GM19395 (cell line): ENCODE data around the gene COL27A1.
"Not testable (repeated sequence)": the region's sequence is repeated elsewhere in the genome, so short reads cannot be mapped to it uniquely, and the experiment has no call there.

Experiments
- ATAC-seq: cut with Tn5 transposase; IDR thresholded peaks from one replicate; pipeline ENCODE4 v1.9.1; 2021; ENCODE audit warnings: mild to moderate bottlenecking, moderate library complexity; ENCODE audit not compliant: unreplicated experiment

COL27A1 gene

DNA sequence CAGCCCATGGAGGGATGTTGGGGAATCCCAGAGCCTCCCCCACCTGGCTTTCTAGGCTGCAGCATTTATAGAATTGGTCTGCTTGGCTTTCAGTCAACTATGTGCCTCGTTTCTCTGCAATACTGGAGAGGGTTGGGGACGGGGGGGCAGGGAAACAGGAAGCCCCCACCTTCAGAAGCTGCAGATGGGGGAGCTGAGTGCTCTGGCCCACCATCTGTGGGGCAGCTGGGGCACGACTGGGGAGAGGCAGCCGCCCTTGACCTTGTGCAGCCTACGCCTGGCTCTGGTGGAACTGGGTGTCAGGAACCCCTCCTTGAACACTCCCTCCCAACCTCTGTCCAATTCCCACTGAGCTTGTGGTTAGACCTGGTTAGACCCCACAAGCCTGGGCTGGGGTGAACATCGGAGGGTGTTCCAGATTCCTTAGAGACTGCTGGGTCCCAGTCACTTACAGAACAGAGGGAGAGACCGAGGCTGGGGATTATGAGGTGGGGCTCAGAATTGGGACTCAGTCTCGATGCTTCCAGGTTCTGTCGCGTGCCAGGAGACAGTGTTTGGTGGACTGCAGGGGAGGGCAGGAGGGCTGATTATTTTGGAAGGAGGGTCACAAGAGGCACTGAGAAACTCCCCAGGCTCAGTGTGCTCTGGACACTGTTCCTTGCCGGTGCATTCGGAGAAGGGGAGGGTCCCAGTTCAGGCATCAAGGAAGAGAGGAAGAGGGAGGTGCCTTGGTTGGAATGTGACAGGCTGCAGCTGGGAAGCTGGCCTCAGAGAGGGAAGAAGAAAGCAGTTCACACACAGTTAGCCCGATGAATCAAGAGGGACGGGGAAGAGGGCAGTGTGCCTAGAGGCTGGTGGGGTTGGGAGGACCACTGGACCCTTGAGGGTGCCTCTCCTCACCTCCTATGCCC, 25.6 kb downstream of the COL27A1 start:
- ATAC-seq = no peak

- no peak for ATAC-seq
Measured at GRCh38 chr9:114181607-114182409, 26.5 kb downstream of the COL27A1 start.

DNA sequence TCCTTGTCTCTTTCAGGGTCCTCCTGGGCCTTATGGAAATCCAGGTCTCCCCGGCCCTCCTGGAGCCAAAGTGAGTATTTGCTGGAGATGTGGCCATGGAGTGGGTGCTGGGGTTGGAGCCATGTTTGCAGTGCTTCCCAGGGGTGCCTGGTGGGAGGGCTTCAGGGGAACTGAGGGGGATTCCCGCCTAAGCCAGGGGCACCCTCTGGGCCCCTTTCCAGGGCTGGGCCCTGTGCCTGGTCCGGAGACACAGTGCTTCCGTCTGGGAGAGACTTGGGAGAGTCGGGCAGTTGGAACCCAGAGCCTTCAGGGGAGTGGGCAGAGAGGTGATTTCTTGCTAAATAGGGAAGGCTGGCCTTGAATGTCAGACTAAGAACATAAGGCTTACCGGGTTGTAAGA, 27.7 kb downstream of the COL27A1 start:
- ATAC-seq = no peak

- ATAC-seq = no peak
Measured at GRCh38 chr9:114184071-114184470, 28.7 kb downstream of the COL27A1 start.

DNA sequence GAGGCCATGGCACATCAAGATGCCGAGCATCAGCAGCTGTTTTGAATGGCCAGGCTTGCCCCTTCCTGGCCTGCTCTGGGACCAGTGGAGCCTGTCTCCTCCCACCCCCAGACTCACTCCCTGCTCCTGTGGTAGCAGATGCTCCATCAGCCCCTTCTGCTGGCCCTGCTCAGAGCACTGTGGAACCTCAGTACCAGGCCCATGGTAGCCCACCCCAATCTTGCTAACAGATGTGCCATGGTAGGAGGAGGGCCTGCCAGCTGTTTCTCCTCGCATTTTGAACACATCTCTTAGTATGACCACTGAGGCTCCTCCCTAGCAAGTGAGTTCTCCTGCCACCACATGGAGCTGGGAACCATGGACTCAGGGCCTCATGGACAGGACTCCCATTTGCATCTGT, 29.5 kb downstream of the COL27A1 start:
- no peak for ATAC-seq

DNA sequence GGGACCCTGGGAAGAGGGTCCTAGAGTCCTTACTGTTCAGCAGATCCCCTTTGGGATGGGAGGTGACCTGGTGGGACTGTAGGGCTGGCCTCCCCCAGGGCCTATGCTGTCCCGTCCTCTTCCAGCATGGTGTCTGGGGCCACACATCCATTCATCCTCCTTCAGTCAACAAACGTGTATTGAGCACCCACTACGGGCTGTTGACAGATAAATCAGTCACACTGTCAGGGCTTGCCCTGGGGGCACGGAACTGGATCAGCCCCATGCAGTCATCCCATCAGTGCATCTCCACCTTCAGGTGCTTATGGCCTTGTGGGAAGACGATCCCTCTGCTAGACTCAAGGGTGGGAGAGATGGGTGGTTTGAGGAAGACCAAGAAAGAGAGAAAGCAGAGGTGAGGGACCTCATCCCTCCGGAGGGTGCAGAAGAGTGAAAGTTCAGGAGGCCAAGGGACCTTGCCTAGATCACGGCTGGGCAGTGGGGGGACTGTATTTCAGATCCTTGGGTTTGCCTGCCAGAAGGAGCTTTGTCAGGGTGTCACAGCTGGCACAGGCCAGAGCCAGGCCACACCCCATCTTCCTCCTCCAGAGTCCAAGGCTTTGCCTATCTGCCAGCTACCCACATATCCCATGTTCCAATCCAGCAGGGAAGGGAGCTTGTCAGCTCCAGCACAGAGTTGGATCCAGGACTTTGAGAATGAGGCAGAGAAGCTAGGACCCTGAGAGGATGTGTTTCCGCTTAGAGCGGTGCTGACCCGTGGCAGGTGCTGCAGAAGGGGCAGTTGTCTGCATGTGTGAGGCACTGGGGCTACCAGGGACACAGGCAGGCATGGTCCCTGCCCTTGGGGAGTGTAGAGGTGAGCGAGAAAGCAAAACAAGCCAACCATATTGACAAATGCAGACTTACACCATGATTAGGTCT, 30.5 kb downstream of the COL27A1 start:
- ATAC-seq = no peak

DNA sequence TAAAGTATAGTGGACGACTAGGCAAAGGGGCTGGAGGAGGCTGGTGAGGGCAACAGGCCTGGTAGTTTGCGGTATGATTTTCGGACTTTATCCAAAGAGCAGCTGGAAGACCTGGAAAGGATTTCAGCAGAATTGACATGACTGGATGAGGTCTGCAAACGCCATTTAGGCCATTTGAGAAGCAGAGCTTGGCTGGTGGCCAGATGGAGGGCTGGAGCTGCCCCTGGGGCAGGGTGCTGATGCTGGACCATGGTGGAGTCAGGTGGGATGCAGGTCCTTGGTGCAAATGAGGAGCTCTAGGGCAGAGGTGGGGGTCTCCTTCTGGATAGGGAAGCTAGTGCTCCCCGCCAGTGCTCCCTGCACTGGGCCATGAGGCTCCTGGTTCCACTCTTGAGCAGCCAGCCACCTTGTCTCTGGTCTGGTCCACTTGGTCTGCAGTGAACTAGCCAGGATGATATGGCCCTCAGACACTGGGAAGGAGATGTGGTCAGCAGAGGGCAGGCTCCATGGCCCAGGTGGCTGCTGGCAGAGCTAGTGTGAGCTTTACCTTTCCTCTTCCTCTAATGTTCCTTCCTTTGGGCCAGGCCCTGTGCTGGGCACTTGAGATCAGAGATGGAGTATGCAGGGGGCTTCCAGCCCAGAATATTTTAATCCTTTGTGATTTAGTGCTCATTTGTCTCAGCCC, 31.4 kb downstream of the COL27A1 start:
- no peak for ATAC-seq

DNA sequence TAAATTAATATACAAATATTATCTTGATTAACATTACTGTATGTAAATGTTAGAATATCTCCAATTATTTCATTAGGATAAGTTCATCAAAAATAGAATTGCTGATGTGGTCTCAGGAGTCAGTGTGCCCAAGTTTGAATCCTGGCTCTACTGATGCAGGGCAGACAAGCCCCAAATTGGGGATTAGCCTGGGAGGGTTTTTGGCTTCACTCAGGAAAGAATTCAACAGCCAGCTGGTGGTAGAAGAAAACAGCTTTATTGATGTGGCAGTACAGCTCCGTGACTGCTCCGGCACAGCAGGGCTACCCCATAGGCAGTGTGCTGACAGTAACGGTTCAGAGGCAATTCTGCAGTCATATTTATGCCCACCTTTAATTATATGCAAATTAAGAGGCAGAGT, 32.5 kb downstream of the COL27A1 start:
- no peak for ATAC-seq

DNA sequence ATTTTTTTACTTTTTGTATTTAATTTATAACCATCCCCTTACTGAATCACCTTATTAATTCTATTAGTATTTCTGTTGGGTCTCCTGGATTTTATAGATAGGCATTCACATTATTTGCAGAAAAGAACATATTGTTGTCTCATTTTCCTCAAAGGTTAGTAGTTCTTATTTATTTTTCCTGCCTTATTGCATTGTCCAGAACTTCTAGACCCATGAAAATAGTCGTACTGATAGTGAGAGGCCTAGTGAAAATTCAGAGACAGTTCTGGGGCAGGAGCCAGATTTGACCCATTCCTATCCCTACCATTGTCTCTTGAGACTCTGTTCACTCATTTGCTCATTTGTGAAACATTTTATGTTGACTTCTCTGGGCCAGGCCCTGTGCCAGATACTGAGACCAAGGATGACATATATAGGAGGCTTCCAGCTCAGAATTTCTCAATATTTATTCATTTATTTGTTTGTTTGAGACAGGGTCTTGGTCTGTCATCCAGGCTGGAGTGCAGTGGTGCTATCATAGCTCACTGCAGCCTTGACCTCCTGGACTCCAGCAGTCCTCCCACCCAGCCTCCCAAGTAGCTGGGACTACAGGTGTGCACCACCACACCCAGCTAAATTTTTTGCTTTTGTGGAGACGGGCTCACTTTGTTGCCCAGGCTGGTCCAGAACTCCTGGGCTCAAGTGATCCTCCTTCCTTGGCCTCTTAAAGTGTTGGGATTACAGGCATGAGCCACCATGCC, 34.7 kb downstream of the COL27A1 start:
- ATAC-seq = no peak

DNA sequence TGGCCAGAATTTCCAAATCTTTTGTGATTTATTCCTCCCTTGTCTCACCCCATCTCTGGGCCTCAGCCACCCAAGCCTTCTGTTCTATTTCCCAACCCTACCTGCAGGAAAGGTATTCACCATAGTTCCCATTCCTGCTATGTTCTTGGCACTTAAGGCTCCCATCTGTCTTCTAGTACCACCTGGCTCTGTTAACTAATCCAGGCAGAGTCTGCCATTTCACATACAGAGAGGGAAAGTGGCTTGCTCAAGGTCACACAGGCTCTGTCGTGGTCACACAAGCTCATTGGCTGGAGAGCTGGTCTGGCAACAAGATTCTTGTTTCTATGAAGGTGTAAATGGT, 35.2 kb downstream of the COL27A1 start:
- ATAC-seq = no peak

- not testable (repeated sequence) for ATAC-seq
Measured at GRCh38 chr9:114191402-114191801, 36.1 kb downstream of the COL27A1 start.

GRCh38 chr9:114192539-114192938, 37.2 kb downstream of the COL27A1 start:
- no peak for ATAC-seq

DNA sequence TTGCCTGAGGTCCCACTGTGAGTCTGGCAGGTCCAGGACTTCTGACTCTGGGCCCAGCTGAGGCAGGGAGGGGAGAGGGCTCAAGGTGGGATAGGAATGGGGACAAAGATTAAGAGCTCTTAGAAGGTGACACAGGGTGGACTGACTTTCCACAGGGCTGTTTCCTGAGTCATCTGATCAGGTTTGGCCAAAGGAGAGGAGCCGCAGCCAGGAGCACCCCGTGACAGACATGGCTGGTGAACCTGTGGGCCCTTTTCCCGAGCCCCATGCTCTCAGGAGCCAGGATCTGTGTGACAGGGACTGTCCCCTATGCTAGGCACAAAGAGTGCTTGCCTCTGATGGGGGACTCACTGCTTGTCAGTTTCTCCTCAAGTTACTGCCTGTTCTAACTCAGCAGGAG, 37.8 kb downstream of the COL27A1 start:
- no peak for ATAC-seq

GRCh38 chr9:114196117-114196516, 40.8 kb downstream of the COL27A1 start:
- ATAC-seq = no peak

DNA sequence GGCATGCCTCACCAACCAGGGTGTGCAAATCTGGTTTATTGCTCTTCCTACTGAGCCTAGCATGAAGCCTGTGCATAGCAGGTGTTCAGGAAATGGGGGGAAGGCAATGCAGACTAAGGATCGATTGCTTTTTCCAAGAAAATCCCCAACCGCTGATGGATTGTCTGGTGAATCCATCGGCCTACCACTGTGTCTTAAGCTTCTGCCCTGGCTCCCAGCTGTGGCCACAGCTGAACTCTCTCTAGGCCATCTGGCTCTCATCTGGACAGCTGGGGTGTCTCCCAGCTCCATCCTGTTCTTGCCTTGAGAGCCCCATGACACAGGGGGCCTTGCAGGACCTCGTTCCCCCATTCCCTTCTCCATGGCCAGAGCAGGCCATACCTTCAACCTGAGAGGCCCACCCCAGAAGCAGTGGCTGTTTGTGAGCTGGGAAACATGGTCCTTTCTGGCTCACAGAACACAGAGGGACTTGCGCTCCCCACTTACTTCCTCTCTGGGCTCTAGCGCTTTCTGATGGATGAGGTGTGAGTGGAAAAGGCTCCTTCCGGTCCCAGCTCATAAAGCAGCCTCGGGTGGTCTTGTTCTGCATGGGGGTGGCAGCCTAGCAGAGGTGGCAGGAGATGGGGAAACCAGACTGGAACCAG, 41.8 kb downstream of the COL27A1 start:
- ATAC-seq = no peak

DNA sequence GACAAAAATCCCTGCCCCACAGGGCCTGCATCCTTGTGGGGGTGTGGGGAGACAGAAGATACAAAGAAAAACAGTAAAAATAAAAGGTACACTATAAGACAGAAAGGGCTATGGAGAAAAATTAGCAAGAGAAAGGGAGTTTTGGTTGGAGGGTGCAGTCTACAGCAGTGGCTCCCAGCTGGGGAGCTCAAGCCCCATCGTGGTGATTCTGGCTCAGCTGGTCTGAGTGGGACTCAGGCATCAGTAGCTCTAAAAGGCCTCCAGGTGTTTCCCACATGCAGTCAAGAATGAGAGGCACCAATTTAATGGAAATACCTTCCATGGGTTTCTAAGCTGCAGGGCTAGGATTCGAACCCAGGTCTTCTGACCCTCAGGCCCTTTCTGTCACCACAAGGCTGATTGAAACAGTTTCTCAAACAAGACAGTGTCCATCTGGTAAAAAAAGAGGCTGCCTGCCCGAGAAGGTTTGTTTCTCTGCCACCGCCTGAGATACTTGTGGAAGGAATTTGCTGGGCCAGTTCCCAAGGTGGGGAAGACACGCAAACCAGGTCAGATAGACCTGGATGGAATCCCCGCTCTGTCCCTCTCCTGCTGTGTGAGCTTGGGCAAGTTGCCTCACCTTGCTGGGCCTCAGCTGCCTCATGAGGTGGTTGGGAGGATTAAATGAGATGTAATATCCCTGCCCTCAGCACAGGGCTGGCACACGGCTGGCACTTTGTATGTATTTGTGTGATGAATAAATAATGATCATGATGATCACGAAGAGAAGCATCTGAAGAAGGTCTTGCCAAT, 43.1 kb downstream of the COL27A1 start:
- no peak for ATAC-seq

GRCh38 chr9:114200721-114201300, 45.5 kb downstream of the COL27A1 start:
- ATAC-seq = no peak

GRCh38 chr9:114202396-114202795, 47.1 kb downstream of the COL27A1 start:
- no peak for ATAC-seq
